GM18951 (cell line): ENCODE data around the gene GNB4.

Source experiments
- POLR2A ChIP-seq: IDR thresholded peaks from 4 replicates; pipeline ENCODE4 v1.6.1; 2011; ENCODE audit warnings: mild to moderate bottlenecking; ENCODE audit not compliant: insufficient read length, insufficient read depth; ENCODE audit errors: extremely low read depth
- in situ Hi-C: fragments of 300-500 bp; cut with MboI; formaldehyde crosslinking; loops from one replicate; pipeline ENCODE4 v1.12.0; 2022; ENCODE audit warnings: low sequenced_read_pairs, mixed read lengths, inconsistent platforms; ENCODE audit not compliant: unreplicated experiment

Gene GNB4

GRCh38 chr3:179373938-179374337, 77.3 kb downstream of the GNB4 start:
- in situ Hi-C loops = no loop called here
- TF ChIP-seq POLR2A = no peak

DNA sequence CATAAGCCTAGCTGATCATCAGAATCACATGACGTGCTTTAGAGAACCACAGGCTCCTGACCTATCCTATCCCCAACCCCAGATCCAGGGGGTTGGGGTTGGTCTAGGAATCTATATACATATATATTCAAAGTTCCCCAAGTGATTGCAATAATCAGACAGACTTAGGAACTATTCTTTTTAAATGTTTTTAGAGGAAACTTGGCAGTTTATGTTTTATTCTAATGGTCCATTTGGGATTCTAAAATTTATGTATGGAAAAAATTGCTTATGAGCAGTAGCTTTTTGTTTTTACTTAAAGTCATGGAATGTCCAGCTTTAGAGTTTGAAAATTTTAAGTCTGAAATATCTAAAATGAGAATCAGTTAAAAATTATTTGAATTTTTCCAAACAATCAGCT, 81.6 kb downstream of the GNB4 start:
- TF ChIP-seq POLR2A = no peak
- in situ Hi-C loops = no loop called here

- in situ Hi-C loops = no loop called here
- TF ChIP-seq POLR2A = no peak
Measured at GRCh38 chr3:179363332-179363731, 87.9 kb downstream of the GNB4 start.

DNA sequence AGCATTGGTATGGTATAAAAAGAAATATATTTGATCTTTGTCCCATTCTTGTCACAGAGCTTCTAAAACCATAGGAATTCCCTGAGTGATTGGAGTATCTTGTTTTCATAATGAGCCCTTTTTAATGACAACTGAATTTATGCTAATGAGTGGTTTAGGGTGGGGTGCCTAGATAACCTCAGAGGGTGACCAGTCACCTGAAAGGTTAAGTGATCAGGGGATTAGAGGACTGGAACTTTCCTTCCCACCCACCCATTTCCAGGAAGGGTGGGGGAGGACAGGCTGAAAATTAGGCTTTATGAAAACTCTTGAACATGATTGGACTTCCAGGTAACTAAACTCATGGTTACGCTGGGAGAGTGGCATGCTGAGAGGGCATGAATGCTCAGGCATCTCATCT, 95.3 kb downstream of the GNB4 start:
- TF ChIP-seq POLR2A = no peak
- in situ Hi-C loops = no loop called here

- TF ChIP-seq POLR2A = no peak
- in situ Hi-C loops = no loop called here
Measured at GRCh38 chr3:179348325-179349013, 102.8 kb downstream of the GNB4 start.

- in situ Hi-C loops = no loop called here
- peak; percentile 94 for TF ChIP-seq POLR2A
Measured at GRCh38 chr3:179347345-179348194, 103.7 kb downstream of the GNB4 start, which contains the start of gene MFN1. MFN1 (plus strand) TSS chr3:179347709; CDS start chr3:179348852, 1,143 bp downstream.
